Activated CD4-positive, alpha-beta T cell treated with anti-CD3 and anti-CD28 coated beads, Interleukin-2, amount 50 U/mL, for 24 hours (primary cell): ENCODE results near the gene CES1.
"Not testable (repeated sequence)": the region's sequence is repeated elsewhere in the genome, so short reads cannot be mapped to it uniquely, and the experiment has no call there.

Experiments
- DNase-seq, 2 donors: peaks; one replicate each; pipeline ENCODE4 v3.0.0-alpha.2; 2020; ENCODE audit warnings: low read depth in 1 of 2, low spot score in 1 of 2

The CES1 gene

DNA sequence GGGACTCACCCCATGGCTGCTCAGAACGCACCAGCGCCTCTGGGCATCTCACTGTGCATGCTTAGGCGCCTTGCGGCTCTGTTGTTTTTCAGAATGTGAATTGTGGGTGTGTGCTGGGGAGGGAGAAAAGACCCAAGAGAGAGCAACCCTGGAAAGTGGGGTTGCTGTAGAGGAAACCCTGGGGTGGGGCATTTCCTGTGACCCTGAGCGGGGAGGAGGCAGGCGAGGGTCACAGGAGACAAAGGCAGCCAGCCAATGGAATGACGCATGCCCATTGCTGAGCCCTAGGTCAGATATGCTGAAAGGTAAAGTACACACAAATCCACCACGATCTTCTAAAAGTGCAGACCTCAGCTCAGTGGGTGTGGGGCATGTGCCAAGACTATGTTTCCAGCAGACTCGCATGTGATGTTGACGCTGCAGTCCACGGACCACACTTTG, 39.9 kb downstream of the CES1 start:
- DNase-seq = not testable (repeated sequence)

DNA sequence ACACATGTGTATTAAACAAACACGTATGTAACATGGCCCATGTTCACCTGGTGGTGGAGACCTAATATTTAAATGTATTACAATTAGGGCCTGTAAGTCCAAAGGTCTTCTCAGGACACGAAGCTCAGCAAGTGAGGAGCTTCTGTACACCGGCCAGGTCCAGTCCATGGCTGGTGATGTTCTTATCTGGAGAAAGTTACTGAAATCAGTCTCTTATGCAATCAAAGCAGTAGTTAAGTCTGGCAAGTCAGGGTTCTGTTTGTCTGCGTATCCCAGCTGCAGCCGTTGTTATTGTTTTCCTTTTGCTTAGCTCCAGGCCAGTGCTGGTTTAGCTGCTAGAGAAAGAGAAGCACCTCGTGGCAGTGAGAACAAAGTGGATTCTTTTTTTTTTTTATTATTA, 41.4 kb downstream of the CES1 start:
- not testable (repeated sequence) for DNase-seq

DNA sequence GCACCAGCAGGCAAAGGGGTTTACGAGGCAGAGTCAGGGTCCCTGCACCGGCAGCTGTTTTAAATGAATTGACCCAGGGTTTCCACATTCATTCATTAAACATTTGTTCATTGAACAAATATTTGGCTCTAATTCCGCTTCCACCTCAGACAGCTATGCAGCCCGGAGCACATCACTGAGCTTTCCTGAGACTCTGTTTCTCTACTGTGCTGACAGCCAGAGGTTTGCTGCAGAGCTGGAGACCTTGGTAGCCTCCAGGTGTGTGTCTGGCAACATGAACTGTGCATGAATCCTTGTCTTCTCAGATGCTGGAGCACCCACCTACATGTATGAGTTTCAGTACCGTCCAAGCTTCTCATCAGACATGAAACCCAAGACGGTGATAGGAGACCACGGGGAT, 42.7 kb downstream of the CES1 start:
- DNase-seq = not testable (repeated sequence)

DNA sequence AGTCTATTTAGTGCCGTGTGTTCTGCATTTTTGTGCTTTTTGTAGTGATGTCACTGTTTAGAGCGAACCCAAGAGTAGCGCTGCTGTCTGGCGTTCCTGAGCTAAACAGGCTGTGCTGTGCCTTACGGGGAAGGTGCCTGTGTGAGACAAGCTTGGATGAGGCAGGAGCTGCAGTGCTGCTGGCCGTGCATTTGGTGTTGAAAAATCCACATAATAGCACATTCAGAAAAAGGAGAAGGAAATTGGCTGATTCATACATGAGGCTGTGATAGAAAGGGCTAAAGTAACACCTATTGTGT, 50.2 kb downstream of the CES1 start:
- DNase-seq = not testable (repeated sequence)

DNA sequence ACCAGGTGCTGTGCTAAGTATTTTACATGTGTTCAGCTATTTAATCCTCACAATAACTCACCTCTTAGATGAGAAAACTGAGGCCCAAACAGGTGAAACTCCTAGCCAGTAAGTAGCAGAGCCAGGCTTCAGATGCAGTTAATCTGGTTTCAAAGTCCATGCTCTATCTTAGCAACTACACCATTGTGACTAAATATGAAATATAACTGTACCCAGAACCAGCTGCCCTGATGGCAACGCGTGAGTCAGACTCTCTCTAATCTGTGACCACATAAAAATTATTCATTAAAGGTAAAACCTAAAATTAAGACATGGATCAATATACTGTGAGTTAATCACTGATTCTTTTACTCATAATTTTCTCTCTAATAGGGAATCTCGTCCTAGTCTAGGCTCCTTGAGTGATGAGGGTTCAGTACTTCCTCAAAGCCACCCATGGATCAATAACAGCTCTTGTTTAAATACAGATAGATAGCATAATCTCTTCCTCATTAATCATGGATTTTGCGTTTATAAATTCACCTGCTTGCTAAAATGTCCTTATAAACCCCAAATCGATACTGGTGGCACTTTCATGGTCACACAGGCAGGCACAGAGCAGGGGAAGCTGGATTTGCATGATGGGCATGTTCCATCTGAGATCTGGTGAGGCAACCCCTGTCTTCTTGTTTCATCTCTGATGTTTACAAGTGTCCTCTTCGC, 50.7 kb downstream of the CES1 start:
- DNase-seq = not testable (repeated sequence)

DNA sequence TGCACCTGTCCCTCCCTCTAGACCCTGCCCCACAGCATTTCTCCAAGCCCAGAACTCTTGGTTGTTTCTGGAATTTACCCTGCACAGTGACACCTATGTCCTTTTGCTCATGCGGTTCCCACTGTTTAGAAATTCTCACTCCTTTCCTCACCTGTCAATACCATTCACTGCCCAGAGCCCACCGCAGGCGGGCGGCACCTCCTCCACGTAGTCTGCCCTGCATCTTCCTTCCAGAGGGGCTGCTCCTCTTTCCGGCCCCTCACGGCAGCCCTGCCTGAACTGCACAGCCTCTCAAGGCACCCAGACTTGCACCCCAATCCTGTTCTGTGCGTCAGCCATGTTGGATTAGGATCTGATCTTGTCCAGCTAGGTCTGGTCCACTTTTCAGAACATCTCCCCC, 51.4 kb downstream of the CES1 start:
- DNase-seq = not testable (repeated sequence)

DNA sequence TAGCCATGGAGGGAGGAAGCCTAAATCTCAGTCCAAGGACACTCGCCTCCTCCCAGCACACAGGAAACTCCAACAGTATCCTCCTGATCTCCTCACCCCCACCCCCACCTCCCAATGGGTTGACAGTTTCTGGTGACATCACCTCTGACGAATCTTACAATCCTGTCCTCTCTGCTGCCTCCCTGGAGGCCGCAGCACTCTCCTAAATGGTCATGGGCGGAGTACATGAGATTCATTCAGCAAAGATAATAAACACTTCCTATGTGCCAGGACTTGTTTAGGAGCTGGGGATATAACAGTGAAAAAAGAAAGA, 52.8 kb downstream of the CES1 start:
- not testable (repeated sequence) for DNase-seq

DNA sequence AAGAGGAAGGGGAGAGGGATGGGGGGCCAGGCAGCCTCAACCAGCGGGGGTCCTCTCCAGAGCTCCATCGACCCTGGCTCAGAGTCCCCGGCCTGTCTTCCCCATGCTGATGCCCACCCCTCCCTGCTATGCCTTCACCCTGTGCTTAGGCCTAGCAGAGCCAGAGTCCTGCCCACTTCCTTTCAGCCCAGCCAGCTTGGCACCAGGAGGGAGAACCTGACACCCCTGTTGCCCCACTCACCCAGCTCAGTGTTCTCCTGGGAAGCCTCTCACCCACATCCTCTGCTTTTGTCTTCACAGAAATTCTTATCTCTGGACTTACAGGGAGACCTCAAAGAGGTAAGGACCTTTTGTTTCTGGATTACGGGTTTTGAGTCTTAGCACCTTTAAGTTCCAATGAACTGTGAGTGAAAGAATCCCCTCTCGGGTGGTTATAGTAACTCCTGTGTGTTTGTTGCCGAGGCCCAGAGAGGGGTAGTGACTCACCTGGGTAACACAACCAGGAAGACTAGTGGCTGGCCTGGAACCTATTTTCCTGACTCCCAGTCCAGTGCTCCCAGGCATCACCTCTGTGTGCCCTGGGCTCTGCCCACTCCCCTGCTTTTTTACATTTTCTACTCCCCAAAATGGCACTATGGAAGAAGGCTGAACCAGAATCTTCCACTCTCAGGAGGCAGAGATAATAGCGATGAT, 53.3 kb downstream of the CES1 start:
- no peak for DNase-seq

DNA sequence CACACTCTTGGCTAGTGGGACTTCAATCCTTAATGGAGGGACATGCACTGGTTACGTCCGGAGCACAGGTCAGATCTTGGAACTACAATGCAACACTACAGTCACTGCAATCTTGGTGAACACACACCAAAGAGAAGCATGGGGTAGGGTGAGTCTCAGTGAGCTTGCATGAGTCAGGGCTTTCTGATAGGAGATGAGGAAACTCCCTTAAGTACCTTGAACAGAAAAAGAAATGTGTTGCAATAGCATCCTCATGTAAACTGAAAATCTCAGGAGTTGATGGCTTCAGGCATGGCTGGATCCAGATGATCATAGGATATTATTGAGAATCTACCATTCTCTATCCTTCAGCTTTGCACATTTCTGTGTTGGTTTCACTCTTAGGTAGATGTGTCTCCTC, 54.1 kb downstream of the CES1 start:
- no peak for DNase-seq

DNA sequence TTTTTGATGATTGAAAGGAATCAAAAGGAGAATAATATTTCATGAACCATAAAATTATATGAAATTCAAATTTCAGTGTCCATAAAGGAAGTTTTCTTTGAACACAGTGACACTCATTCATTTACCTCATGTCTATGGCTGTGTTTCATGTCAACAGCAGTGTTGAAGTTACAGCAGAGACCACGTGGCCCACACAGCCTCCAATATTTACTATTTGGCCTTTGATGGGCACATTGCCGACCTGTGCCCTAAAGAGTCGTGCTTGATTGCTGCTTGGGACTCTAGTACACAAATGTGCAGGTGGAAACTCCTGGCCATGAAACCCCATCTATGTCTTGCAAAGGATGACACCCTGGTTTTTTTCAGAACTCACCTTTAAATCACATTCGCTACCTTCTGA, 57.0 kb downstream of the CES1 start:
- no peak for DNase-seq

DNA sequence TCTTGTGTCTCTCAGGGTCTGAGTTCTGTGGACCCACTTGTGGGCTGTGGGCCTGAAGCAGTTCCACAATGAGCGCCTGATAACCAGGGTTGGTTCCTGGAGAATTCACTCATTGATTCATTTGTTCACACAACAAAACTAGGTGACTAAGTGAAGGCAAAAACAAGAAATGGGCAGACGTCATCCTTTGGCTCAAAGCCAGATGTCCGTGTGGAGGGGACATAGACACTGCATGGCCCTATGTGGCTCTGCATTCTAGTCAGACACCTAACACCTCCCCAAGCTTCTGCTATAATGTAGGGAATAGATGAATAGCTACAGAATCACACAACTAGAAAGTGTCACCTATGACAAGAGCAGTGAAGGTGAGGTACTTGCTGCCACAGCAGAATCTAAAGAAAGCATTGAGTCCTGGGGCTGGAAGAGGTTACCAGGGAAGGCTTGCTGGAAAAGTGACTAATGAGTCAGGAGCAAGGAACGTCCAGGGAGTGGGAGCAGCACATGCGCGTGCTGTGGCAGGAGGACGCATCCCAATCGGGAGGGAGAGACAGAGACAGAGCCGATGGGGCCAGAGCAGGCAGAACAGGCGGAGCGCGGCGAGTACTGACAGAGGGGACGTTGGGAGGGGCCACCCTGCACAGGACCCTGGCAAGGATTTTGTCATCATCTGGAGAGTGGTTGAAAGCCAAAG, 58.9 kb downstream of the CES1 start:
- DNase-seq = no peak

DNA sequence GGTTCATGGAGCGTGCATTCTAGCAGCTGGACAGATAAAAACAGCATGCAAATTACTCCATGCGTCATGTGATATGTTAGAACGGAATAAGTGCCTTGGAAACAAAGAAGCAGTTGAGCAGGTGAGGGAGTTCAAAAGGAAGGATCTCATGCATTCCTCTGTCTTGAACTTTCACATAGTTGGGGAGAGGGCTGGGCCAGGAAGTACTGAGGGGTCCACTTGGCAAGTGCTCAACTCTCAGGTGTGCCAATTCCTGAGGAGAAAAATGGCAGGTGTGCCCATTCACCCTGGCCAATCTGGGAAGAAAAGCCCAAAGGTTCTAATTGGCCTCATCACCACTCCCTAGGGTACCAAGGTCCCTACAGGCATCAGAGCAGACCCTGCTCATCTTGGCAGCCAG, 67.7 kb downstream of the CES1 start:
- no peak for DNase-seq

DNA sequence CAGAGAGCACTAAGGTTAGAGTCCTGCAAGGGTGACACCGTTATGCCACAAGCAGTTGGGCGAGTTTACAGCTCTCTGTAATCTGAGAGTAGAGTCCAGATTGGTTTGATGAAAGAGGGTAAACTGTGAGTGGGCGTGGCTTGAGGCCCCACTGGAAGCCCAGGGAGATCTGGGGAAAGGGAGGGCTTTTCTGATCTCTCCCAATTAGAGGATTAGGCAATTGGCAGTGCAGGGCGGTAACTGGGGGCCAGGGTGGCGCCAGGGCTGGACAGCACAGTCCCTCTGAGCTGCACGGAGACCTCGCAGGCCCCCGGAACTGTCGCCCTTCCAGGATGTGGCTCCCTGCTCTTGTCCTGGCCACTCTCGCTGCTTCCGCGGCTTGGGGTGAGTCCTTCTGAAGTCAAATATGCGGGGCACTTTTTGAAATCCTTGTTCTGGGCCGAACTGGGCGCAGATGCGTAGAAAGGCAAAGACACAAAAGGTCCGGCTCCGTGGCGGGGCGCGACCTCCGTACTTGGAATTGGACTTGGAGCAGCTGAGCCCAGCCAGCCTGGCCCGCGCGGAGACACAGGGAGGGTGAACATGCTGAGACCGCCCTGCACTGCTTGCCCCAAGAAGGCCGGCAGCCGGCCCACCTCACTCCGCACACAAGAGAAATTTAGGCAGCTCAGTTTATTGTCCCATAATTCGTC, 72.4 kb downstream of the CES1 start:
- DNase-seq = no peak

DNA sequence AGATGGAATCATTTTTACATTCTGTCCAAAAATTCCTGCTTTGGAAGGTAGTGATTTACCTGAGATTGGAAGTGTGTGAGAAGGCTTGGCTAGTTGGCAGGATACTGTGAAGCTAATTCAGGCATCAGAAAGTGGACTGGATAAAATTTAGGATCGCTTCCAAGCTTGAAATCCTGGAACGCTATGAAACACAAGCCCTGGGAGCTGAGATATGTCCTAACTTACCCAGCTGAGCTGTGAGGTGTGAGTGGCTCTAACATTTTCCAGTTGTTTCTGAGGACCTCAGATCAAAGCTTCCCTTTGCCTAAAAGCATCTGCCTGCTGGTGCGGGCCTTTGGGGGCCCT, 73.0 kb downstream of the CES1 start:
- not testable (repeated sequence) for DNase-seq

DNA sequence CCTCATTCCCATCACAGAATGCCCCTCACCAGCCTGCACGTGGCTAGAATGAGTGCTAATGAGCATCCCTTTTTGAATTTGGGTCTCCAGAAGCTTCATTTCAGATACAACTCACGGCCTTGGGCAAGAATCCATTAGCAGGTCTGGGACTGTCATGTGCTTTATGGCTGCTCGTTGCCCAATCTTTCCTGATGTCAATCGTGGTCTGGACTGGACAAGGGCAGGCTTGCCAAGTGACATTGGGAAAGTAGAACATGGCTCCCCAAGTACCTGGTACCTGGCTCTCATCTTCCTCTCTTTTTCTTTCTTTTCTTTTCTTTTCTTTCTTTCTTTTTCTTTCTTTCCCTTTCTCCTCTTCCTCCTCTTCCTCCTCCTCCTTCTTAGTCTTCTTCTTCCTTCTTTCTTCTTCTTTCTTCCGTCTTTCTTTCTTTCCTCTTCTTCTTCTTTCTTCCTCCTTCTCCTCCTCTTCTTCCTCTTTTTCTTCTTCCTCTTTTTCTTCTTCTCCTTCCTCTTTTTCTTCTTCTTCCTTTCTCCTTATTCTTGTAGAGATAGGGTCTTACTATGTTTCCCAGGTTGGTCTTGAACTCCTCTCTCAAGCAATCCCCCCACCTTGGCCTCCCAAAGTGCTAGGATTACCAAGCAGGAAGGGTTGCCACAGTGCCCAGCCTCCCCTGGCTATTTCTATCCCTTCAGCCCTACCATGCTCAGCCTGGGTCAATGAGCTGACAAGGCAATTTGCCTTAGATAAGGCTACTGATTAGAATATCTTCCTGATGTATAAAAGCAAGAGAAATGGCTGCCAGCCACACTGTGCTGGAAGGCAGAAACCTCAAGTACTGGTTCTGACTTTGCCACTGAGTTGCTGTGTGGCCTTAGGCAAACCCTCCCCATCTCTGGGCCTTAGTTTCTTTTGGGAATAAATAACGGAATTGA, 75.0 kb downstream of the CES1 start:
- not testable (repeated sequence) for DNase-seq

DNA sequence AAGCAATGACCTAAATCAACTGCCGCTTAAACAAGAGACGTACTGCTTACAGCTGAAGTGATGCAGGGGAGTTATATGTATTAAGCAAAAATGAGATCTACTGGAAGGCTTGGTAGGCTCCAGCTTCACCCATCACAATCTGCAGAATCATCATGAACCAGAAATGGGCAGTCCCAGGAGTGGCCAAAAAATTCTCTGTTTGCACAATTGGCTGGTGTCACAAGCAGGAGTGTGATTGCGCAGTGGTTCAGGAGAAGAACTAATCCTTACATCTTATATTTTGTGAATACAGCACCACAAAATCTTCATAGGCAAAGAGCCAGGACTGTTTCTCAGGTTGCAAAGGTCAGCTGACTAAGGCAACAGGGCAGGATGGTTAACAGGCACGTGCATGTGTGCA, 75.9 kb downstream of the CES1 start:
- DNase-seq = no peak

DNA sequence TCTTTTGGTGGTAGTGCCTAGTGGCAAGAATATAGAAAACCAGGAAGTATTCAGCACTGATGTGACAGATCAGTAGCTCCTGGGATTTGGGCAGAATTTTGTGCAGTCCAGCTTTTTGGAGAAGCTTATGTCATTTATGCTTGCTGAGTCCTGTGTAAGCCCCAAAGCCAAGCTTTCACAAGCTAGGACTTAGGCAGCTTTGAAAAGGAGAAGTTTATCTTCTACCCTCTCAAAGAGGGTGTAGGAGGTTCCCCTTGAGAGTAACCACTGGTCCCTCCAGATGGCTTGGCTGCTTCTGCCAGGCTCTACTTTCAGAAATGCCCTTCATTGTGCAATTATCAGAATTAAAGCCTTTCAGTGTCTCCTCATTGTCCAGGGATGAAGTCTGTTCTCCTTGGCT, 78.8 kb downstream of the CES1 start:
- no peak for DNase-seq

DNA sequence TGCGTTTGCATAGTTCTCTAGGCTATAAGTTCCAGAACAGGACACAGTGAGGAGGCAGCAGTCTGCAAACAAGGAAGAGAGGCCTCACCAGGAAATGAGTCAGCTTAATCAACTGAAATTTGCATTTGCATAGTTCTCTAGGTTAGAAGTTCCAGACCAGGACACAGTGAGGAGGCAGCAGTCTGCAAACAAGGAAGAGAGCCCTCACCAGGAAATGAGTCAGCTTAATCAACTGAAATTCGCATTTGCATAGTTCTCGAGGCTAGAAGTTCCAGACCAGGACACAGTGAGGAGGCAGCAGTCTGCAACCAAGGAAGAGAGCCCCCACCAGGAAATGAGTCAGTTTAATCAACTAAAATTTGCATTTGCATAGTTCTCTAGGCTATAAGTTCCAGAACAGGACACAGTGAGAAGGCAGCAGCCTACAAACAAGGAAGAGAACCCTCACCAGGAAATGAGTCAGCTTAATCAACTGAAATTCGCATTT, 79.7 kb downstream of the CES1 start:
- not testable (repeated sequence) for DNase-seq
